ENCODE data around the gene TTLL7. TPM values are rescaled to one million over a fixed set of nuclear protein-coding genes. Genes with fewer than 3 reads are reported as not detected.

Gene TTLL7
- total and polyA plus RNA-seq, 2 experiments from 2014 or later = 4.1 to 6.7 TPM

- Histone ChIP-seq H3K27ac (ENCODE audit: low read depth) (no peak overlapping the region), H3K4me1 (ENCODE audit: insufficient read depth) (no peaks in the 10 kb centered on the region), H3F3A (replicated peaks; ENCODE audit: low read depth) (no peaks in the 10 kb centered on the region), H3K79me2 (replicated peaks; ENCODE audit: insufficient read depth) (no peaks in the 10 kb centered on the region), H2AFZ (no peak overlapping the region), H3K4me3 (no peak overlapping the region), H3K36me3 (ENCODE audit: insufficient read depth) (no peaks in the 10 kb centered on the region), H3K9me2 (ENCODE audit: insufficient read depth) (no peaks in the 10 kb centered on the region), H4K20me1 (replicated peaks; ENCODE audit: insufficient read depth) (no peaks in the 10 kb centered on the region), H3K27me3 (ENCODE audit: insufficient read depth) (peaks cover 16% of the 10 kb centered on the region), H3K4me2 (no peak overlapping the region)
- Mint-ChIP-seq H3K9me3 (no peaks in the 10 kb centered on the region), H3K4me3 (no peak overlapping the region), H3K36me3 (ENCODE audit: low read depth) (no peaks in the 10 kb centered on the region), H3K27me3 (ENCODE audit: insufficient read depth, low read depth, poor library complexity) (no peaks in the 10 kb centered on the region), H3K27ac (no peak overlapping the region), H3K4me1 (no peaks in the 10 kb centered on the region)
- DNase-seq (ENCODE audit: low spot score) = no peak
- ATAC-seq = no peak
- no peak for TF ChIP-seq EZH2 (IDR thresholded peaks at IDR 0.05; ENCODE audit: low read depth, unreplicated experiment)
- no peak for TF ChIP-seq REST (IDR thresholded peaks at IDR 0.05; ENCODE audit: unreplicated experiment)
- no peak for TF ChIP-seq CREB1 (CRISPR knock-in tag; IDR thresholded peaks at IDR 0.05; ENCODE audit: low read depth)
- no peak for TF ChIP-seq ZNF331 (CRISPR knock-in tag; IDR thresholded peaks at IDR 0.05; ENCODE audit: low read depth)
- TF ChIP-seq CTCF (conservative IDR thresholded peaks at IDR 0.05; ENCODE audit: low read depth in 2 of 2) = no peak
- no peak for TF ChIP-seq ZNF462 (CRISPR knock-in tag; IDR thresholded peaks at IDR 0.05)
- TF ChIP-seq POLR2AphosphoS5 (IDR thresholded peaks at IDR 0.05; ENCODE audit: low read depth) = no peak
- no peak for TF ChIP-seq NANOG (IDR thresholded peaks at IDR 0.05; ENCODE audit: borderline replicate concordance)
- no peak for TF ChIP-seq ZNF114 (CRISPR knock-in tag; IDR thresholded peaks at IDR 0.05)
- no peak for TF ChIP-seq JUNB (IDR thresholded peaks at IDR 0.05; ENCODE audit: unreplicated experiment)
- no peak for TF ChIP-seq STAT1 (IDR thresholded peaks at IDR 0.05; ENCODE audit: unreplicated experiment)
- TF ChIP-seq EZH2phosphoT487 (IDR thresholded peaks at IDR 0.05; ENCODE audit: unreplicated experiment) = no peak
- no peak for TF ChIP-seq ETS1 (IDR thresholded peaks at IDR 0.05)
Observed at GRCh38 chr1:84006591-84006990, 7.7 kb upstream of the TTLL7 start.

Measured in GM23338 (cell line).